Keratinocyte (primary cell): Measurements from ENCODE around the gene CARD6.

Experiments used
- EZH2 ChIP-seq: IDR thresholded peaks from one replicate; pipeline ENCODE4 v1.6.1; 2012; ENCODE audit warnings: inconsistent platforms, mild to moderate bottlenecking, low read length, moderate library complexity
- TF ChIP-seq, protein P1 (sequence below), 3 experiments: IDR thresholded peaks in 1 of 3; conservative IDR thresholded peaks in 1 of 3; optimal IDR thresholded peaks in 1 of 3; 2 replicates in 2 of 3; 3 replicates in 1 of 3; pipeline versions ENCODE3 to v1.5.1; 2011; ENCODE audit warnings: low read length in 3 of 3, mild to moderate bottlenecking in 3 of 3, moderate library complexity in 2 of 3, control low read depth in 1 of 3, inconsistent platforms in 1 of 3; ENCODE audit not compliant: insufficient read depth in 2 of 3; ENCODE audit errors: extremely low read depth in 1 of 3

DNA sequence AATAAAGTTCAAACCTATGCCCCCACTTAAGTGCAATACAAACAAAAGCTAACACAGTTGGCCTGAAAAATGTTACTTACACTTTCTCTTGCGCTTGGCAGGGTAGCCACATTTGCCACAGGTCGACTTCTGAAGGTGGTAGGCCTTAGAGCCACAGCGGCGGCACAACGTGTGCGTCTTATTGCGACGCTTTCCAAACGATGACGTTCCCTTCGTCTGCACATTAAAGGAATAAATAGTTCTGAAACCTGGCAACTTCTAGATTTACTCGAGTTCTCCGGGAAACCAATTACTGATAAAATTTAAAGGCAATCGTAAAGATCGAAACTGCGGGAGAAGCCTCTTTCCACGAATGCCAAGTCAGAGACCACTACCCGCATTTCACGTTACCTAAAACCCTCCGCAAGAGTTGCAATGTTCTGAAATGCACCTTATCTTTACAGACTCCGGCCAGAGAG lies 6.7 kb upstream of the CARD6 start:
- TF ChIP-seq, protein P1, sequence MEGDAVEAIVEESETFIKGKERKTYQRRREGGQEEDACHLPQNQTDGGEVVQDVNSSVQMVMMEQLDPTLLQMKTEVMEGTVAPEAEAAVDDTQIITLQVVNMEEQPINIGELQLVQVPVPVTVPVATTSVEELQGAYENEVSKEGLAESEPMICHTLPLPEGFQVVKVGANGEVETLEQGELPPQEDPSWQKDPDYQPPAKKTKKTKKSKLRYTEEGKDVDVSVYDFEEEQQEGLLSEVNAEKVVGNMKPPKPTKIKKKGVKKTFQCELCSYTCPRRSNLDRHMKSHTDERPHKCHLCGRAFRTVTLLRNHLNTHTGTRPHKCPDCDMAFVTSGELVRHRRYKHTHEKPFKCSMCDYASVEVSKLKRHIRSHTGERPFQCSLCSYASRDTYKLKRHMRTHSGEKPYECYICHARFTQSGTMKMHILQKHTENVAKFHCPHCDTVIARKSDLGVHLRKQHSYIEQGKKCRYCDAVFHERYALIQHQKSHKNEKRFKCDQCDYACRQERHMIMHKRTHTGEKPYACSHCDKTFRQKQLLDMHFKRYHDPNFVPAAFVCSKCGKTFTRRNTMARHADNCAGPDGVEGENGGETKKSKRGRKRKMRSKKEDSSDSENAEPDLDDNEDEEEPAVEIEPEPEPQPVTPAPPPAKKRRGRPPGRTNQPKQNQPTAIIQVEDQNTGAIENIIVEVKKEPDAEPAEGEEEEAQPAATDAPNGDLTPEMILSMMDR (optimal IDR thresholded peaks at IDR 0.05 in 1 of 3, IDR thresholded peaks at IDR 0.05 in 1 of 3, conservative IDR thresholded peaks at IDR 0.05 in 1 of 3; ENCODE audit: extremely low read depth in 1 of 3, insufficient read depth in 2 of 3, low read length in 3 of 3), result no peak
- no peak for TF ChIP-seq EZH2
